GM23248 (cell line): Measurements from ENCODE around the gene AKAP6.

Experiments used
- EZH2 ChIP-seq: fragments of 200-600 bp; sonication (generic); IDR thresholded peaks from 2 replicates; pipeline ENCODE4 v1.6.1; 2018; ENCODE audit warnings: antibody characterized with exemption, mild to moderate bottlenecking; ENCODE audit not compliant: insufficient read depth, poor library complexity, severe bottlenecking
- EZH2phosphoT487 ChIP-seq: fragments of 200-600 bp; sonication (generic); IDR thresholded peaks from 2 replicates; pipeline ENCODE4 v1.6.1; 2018; ENCODE audit warnings: antibody characterized with exemption, moderate library complexity, mild to moderate bottlenecking, low read depth; ENCODE audit not compliant: insufficient read depth

GRCh38 chr14:32574269-32574668 is 245.2 kb downstream of the AKAP6 start:
- no peak for TF ChIP-seq EZH2
- no peak for TF ChIP-seq EZH2phosphoT487
